Neuron (in vitro differentiated cells): ENCODE results near the gene SLC4A7.

ENCODE experiments used
- H2AFZ ChIP-seq: one replicate; pipeline ENCODE4 v1.6.1; 2013; ENCODE audit warnings: low read depth, mild to moderate bottlenecking, inconsistent platforms, low read length, moderate library complexity
- H3K27me3 ChIP-seq: one replicate; pipeline ENCODE4 v1.6.1; 2013; ENCODE audit warnings: low read length; ENCODE audit not compliant: insufficient read depth
- H3K36me3 ChIP-seq: one replicate; pipeline ENCODE4 v1.6.1; 2013; ENCODE audit warnings: low read length; ENCODE audit not compliant: insufficient read depth
- H3K4me1 ChIP-seq: one replicate; pipeline ENCODE4 v1.6.1; 2013; ENCODE audit warnings: low read length; ENCODE audit not compliant: insufficient read depth
- H3K4me3 ChIP-seq: 2 replicates; pipeline ENCODE4 v1.5.1; 2013; ENCODE audit warnings: mild to moderate bottlenecking, low read length, moderate library complexity
- H3K9me3 ChIP-seq: one replicate; pipeline ENCODE4 v1.6.1; 2013; ENCODE audit warnings: low read length

Gene SLC4A7

DNA sequence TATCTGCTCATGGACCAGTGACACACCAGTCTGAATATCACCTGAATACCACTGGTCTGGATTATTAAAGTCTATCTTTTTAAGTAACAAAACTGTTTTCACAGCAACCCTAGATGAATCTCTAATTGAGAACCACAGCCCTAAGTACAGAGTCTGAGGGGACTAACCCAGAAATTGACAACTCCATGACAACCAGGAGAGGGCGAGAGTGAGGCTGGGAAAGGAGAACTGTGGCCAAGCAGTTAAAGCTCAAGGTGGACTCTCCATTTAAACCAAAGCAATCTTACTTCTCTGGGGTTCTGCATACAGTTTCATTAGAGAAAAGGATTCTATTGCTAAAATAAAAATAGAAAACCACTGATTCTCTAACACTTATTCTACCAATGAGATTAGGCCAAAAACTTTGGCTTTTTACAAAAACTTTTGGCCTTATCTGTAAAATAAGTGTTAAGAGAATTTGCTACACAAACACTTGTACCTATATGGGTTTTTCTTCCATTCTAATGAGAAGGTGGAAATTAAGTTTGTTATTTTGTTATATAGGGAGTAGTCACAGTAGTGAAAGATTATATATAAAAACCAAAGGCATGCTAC is 126.4 kb downstream of the SLC4A7 start:
- H2AFZ ChIP-seq: no peak overlapping the region
- peaks cover 6% of the 10 kb centered on the region for H3K4me1 ChIP-seq
- no peaks in the 10 kb centered on the region for H3K9me3 ChIP-seq
- H3K4me3 ChIP-seq: no peak overlapping the region
- H3K27me3 ChIP-seq: no peaks in the 10 kb centered on the region
- H3K36me3 ChIP-seq: no peaks in the 10 kb centered on the region

- H3K27me3 ChIP-seq: no peaks in the 10 kb centered on the region
- H3K4me1 ChIP-seq: peaks cover 6% of the 10 kb centered on the region
- H3K9me3 ChIP-seq: no peaks in the 10 kb centered on the region
- H3K36me3 ChIP-seq: no peaks in the 10 kb centered on the region
- H2AFZ ChIP-seq: no peak overlapping the region
- H3K4me3 ChIP-seq: no peak overlapping the region
These were observed 127.2 kb downstream of the SLC4A7 start for GRCh38 chr3:27356976-27357375.

DNA sequence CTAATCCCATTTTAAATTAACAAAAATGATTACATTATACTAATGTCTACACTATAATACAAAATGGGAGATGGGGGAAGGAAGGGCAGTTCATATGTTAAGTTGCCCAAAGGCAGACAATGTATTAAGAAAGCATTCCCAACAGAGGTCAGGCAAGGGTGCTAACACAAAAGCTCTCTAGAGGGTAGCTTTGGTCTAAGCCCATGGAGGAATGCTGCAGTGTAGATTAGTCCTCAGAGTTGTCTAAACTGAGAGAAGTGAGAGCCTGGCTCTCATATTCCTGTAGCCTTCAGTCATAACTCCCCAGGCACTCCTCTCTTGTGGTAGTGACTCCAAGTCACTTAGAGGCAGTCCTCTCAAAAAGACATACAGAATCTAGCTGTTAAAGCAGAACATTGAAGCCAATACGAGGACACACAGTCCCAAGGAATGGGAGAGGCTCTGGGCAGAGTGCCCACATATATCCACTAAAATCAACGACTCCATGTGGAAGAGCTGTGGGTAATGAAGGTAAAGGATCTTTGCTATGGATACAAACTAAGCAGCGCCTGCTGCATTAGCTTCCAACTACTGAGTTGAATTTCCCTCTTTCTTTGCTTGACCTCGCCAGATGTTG is 129.5 kb downstream of the SLC4A7 start:
- H3K4me1 ChIP-seq: peaks cover 9% of the 10 kb centered on the region

DNA sequence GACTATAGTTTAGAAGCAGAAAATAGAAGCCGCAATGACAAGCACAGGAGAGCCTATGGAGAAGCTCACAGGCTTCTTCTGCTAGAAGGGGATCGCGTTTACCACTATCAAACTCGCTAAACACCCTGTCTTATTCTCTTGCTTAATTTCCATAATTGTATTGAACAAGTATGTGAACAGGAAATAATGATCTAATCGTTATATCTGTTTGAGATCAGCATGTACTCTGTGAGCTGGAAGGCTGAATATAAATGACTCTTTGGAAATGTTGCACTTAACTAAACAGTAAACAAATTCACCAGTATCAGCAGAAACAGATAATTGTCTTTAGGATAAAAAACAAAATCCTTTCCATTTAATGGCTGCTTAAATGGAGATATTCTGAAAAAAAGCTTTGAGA is 130.0 kb downstream of the SLC4A7 start:
- Histone ChIP-seq H3K4me3 (no peak overlapping the region), H2AFZ (no peak overlapping the region), H3K9me3 (no peaks in the 10 kb centered on the region), H3K36me3 (no peaks in the 10 kb centered on the region), H3K4me1 (peaks cover 9% of the 10 kb centered on the region), H3K27me3 (no peaks in the 10 kb centered on the region)

More for the DNA sequence above, 129.5 kb downstream of the SLC4A7 start:
- Histone ChIP-seq H3K4me3 (no peak overlapping the region), H2AFZ (no peak overlapping the region), H3K36me3 (no peaks in the 10 kb centered on the region), H3K27me3 (no peaks in the 10 kb centered on the region), H3K9me3 (no peaks in the 10 kb centered on the region)

GRCh38 chr3:27353221-27353620 is 131.0 kb downstream of the SLC4A7 start:
- Histone ChIP-seq H3K9me3 (no peaks in the 10 kb centered on the region), H3K27me3 (no peaks in the 10 kb centered on the region), H3K36me3 (no peaks in the 10 kb centered on the region), H3K4me1 (peaks cover 9% of the 10 kb centered on the region), H3K4me3 (no peak overlapping the region), H2AFZ (no peak overlapping the region)

DNA sequence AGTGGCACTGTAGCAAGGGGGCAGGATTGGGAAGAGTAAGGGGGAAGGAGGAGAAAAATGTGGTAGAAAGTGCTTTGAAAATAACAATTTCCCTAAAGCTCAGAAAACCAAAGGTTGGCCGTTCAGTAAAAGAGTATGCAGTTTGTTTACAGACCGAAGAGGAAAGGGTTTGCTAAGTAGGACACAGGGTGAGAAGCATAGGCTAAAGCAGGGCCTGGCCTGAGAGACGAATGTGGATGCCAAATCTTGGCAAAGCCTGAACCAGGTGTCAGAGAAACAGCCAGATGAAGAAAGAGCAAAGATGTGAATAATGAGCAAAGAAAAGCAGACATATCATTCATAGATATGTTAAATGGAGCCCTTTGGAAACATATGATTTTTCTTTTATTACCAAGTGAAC is 132.1 kb downstream of the SLC4A7 start:
- Histone ChIP-seq H3K4me1 (peaks cover 9% of the 10 kb centered on the region), H2AFZ (no peak overlapping the region), H3K9me3 (no peaks in the 10 kb centered on the region), H3K27me3 (no peaks in the 10 kb centered on the region), H3K4me3 (no peak overlapping the region), H3K36me3 (no peaks in the 10 kb centered on the region)

GRCh38 chr3:27349832-27350231 is 134.4 kb downstream of the SLC4A7 start:
- no peaks in the 10 kb centered on the region for H3K27me3 ChIP-seq
- no peaks in the 10 kb centered on the region for H3K9me3 ChIP-seq
- no peak overlapping the region for H3K4me3 ChIP-seq

GRCh38 chr3:27345959-27346865 is 138.0 kb downstream of the SLC4A7 start:
- Histone ChIP-seq H3K36me3 (no peaks in the 10 kb centered on the region), H3K9me3 (no peaks in the 10 kb centered on the region), H2AFZ (no peak overlapping the region), H3K4me3 (no peak overlapping the region), H3K4me1 (peaks cover 3% of the 10 kb centered on the region), H3K27me3 (no peaks in the 10 kb centered on the region)

More at GRCh38 chr3:27349832-27350231, 134.4 kb downstream of the SLC4A7 start:
- no peaks in the 10 kb centered on the region for H3K36me3 ChIP-seq
- H3K4me1 ChIP-seq: peaks cover 8% of the 10 kb centered on the region
- no peak overlapping the region for H2AFZ ChIP-seq

GRCh38 chr3:27345493-27345892 is 138.7 kb downstream of the SLC4A7 start:
- Histone ChIP-seq H3K27me3 (no peaks in the 10 kb centered on the region), H3K4me3 (no peak overlapping the region), H3K36me3 (no peaks in the 10 kb centered on the region), H2AFZ (no peak overlapping the region), H3K4me1 (peaks cover 3% of the 10 kb centered on the region), H3K9me3 (no peaks in the 10 kb centered on the region)

- no peaks in the 10 kb centered on the region for H3K9me3 ChIP-seq
- H2AFZ ChIP-seq: no peak overlapping the region
- H3K4me1 ChIP-seq: peaks cover 3% of the 10 kb centered on the region
- no peaks in the 10 kb centered on the region for H3K36me3 ChIP-seq
- no peak overlapping the region for H3K4me3 ChIP-seq
- no peaks in the 10 kb centered on the region for H3K27me3 ChIP-seq
These were observed 139.1 kb downstream of the SLC4A7 start for GRCh38 chr3:27345045-27345444.

GRCh38 chr3:27344192-27344591 is 140.0 kb downstream of the SLC4A7 start:
- Histone ChIP-seq H3K4me3 (no peak overlapping the region), H3K36me3 (no peaks in the 10 kb centered on the region), H2AFZ (no peak overlapping the region), H3K27me3 (no peaks in the 10 kb centered on the region), H3K9me3 (no peaks in the 10 kb centered on the region), H3K4me1 (no peaks in the 10 kb centered on the region)

DNA sequence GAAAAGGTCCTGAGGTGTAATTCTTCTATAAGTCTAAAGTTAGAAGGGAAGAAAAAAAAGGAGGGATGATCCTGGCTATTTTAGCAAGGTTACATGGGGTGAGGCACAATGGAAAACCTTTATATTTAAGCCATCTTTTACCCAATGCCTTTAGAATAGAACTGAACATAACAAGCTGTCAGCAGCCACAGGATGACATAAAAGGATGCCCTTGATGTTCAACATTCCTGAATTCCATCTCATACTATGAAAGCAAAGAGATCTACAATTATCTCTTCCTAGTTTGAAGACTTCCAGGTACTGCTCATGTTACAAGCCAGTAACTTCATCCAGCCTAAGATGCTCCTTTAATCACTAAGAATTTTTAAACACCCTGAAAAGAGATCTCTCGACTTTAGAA is 141.9 kb downstream of the SLC4A7 start:
- Histone ChIP-seq H3K4me1 (no peaks in the 10 kb centered on the region), H2AFZ (no peak overlapping the region), H3K27me3 (no peaks in the 10 kb centered on the region), H3K4me3 (no peak overlapping the region), H3K36me3 (no peaks in the 10 kb centered on the region), H3K9me3 (no peaks in the 10 kb centered on the region)

- H3K27me3 ChIP-seq: no peaks in the 10 kb centered on the region
- no peaks in the 10 kb centered on the region for H3K36me3 ChIP-seq
- no peaks in the 10 kb centered on the region for H3K9me3 ChIP-seq
- H2AFZ ChIP-seq: no peak overlapping the region
- no peak overlapping the region for H3K4me3 ChIP-seq
- no peaks in the 10 kb centered on the region for H3K4me1 ChIP-seq
These were observed 143.7 kb downstream of the SLC4A7 start for GRCh38 chr3:27340534-27340933.
